Activated naive CD8-positive, alpha-beta T cell treated with anti-CD3 and anti-CD28 coated beads, Interleukin-2, amount 10 ng/mL, durations not matched to agents 7 days and 5 days (primary cell): ENCODE results near the gene STARD7. TPM values are rescaled to one million over a fixed set of nuclear protein-coding genes. Genes with fewer than 3 reads are reported as not detected.
A peak's percentile ranks its signal among the peaks of the same experiment; 100 is the strongest.
"Not testable (repeated sequence)": the region's sequence is repeated elsewhere in the genome, so short reads cannot be mapped to it uniquely, and the experiment has no call there.

Source experiments
- ATAC-seq: fragments of 150-1000 bp; cut with Tn5 transposase; one replicate; pipeline ENCODE4 v1.10.0; 2021; ENCODE audit warnings: low read depth, moderate library complexity
- POLR2A ChIA-PET: fragments of 350-600 bp; sonication (Branson Sonifier 250); formaldehyde crosslinking; loops from one replicate; lab custom pipeline; 2021; ENCODE audit warnings: antibody characterized with exemption; lab: Charles Lee
- DNase-seq: peaks from one replicate; pipeline ENCODE4 v3.0.0; 2021
- H3K27ac Mint-ChIP-seq: one replicate; pipeline ENCODE4 v1.8.0; 2022; ENCODE audit warnings: mild to moderate bottlenecking, mixed read lengths
- H3K27me3 Mint-ChIP-seq: one replicate; pipeline ENCODE4 v1.8.0; 2022; ENCODE audit warnings: mild to moderate bottlenecking, moderate library complexity, mixed read lengths
- H3K36me3 Mint-ChIP-seq: one replicate; pipeline ENCODE4 v1.8.0; 2021; ENCODE audit warnings: mild to moderate bottlenecking, mixed read lengths
- H3K4me1 Mint-ChIP-seq: one replicate; pipeline ENCODE4 v1.8.0; 2021; ENCODE audit warnings: mixed read lengths
- H3K4me3 Mint-ChIP-seq: one replicate; pipeline ENCODE4 v1.8.0; 2022; ENCODE audit warnings: mild to moderate bottlenecking, moderate library complexity, mixed read lengths
- H3K9me3 Mint-ChIP-seq: one replicate; pipeline ENCODE4 v1.8.0; 2021; ENCODE audit warnings: mixed read lengths
- total RNA-seq, 2 experiments: library from RNA; stranded (reverse); gene quantifications; one replicate each; pipeline ENCODE4 v1.2.3, GENCODE V29; 2021

Gene STARD7, protein sequence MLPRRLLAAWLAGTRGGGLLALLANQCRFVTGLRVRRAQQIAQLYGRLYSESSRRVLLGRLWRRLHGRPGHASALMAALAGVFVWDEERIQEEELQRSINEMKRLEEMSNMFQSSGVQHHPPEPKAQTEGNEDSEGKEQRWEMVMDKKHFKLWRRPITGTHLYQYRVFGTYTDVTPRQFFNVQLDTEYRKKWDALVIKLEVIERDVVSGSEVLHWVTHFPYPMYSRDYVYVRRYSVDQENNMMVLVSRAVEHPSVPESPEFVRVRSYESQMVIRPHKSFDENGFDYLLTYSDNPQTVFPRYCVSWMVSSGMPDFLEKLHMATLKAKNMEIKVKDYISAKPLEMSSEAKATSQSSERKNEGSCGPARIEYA
- total RNA-seq, result 100 to 1,000 TPM; 105 to 114 TPM

DNA sequence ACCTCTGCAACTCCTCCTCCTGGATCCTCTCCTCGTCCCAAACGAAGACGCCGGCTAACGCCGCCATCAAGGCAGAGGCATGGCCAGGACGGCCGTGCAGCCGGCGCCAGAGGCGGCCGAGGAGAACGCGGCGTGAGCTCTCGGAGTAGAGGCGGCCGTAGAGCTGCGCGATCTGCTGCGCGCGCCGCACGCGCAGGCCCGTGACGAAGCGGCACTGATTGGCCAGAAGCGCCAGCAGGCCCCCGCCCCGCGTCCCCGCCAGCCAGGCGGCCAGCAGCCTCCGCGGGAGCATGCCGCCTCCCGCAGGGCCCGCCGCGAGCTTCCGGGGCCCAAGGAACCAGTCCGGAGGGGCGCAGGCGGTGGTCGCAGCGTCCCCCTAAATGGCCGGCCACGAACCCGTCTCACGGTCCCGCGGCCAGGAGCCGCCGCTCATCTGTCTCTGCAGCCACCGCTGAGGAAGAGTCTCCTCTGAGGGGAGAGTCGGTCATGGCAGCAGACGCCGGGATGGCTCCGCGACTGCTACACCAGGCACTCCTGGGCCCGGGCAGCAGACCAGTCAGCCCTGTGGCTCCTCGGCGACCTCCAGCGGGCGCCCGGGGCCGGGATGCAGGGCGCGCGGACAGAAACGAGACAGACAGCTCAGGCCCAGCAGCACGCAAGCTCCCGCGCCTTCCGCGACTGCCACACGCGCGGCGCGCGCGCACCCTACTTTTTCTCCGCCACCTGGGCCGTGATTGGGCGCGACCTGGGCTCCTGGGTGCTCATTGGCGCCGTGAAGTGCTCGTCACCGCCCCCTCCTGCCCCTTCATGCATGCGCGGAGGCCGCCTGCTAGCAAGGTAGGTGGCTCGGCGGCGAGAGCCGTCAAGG is at the start of gene STARD7:
TSS of gene STARD7 (minus strand) at position 685 of the 868 bp plus-strand sequence. CDS start at position 292, 393 bp downstream.
- H3K36me3 Mint-ChIP-seq, result peaks cover 26% of the 10 kb centered on the region
- peak within 1 kb of the TSS; percentile 88 for H3K27ac Mint-ChIP-seq
- no peaks in the 10 kb centered on the region for H3K27me3 Mint-ChIP-seq
- DNase-seq (peak; percentile 96), ATAC-seq (peak; percentile 91)
- peaks cover 35% of the 10 kb centered on the region for H3K4me1 Mint-ChIP-seq
- peak within 1 kb of the TSS; percentile 92 for H3K4me3 Mint-ChIP-seq
- H3K9me3 Mint-ChIP-seq, result no peaks in the 10 kb centered on the region
- POLR2A ChIA-PET, result interaction anchor here (0.6 to 3.6 kb wide), 31 partner anchors 8 to 565 kb away, joined by 3 to 42 read pairs (median 5); partner anchors contain the start of genes ANKRD36C, ASTL, DUSP2 and ITPRIPL1

DNA sequence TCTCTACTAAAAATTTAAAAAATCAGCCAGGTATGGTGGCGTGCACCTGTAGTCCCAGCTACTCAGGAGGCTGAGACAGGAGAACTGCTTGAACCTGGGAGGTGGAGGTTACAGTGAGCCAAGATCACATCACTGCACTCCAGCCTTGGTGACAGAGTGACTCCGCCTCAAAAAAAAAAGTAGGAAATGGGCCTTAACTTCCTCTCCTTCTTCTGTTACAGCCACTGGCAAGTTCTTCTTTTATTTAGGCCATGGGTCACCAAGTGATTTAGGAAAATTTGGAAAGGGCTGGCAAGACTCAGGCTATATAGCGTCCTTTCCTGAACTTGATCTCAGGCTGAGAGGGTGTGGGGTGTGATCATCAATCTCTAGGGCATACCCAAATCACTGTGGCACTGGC is 49.1 kb upstream of the STARD7 start:
- H3K36me3 Mint-ChIP-seq, ATAC-seq, DNase-seq, H3K27me3 Mint-ChIP-seq, H3K9me3 Mint-ChIP-seq: not testable (repeated sequence)
- peak overlapping the region; percentile 43 for H3K27ac Mint-ChIP-seq
- H3K4me3 Mint-ChIP-seq, result peak overlapping the region; percentile 28
- H3K4me1 Mint-ChIP-seq, result peaks cover 32% of the 10 kb centered on the region
- POLR2A ChIA-PET, result interaction anchor here (1.2 kb wide), 1 partner anchor 11 kb away, joined by 3 read pairs; no protein-coding TSS in a partner anchor

DNA sequence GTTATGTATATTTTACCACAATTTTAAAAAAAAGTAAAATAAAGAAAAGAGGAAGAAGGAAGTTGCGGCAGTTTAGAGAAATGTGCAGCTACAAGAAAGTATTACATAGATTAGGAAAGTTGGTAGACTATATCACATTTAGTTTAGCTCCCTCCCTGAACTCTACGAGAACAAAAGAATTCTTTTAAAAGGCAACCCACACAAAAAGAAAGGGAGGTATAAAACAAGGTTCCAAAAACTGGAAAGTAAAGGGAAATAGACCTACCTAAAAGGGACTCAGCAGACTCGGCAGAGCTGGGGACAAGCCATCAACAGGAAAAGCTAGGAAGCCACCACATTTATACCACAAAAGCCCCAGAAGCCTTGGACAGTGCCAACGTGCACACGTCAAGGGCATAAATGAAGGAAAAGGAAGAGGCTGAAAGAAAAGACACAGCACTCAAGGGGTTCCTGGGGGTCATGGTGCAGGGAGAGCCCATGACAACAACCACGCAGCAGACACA is 48.0 kb upstream of the STARD7 start:
- POLR2A ChIA-PET, result interaction anchor here (0.7 to 1.6 kb wide), 4 partner anchors 14 to 49 kb away, joined by 3 to 6 read pairs (median 4); no protein-coding TSS in a partner anchor
- H3K27ac Mint-ChIP-seq, result peak overlapping the region; percentile 79
- ATAC-seq, result no peak
- H3K9me3 Mint-ChIP-seq, result no peaks in the 10 kb centered on the region
- H3K4me1 Mint-ChIP-seq, result peaks cover 32% of the 10 kb centered on the region
- peak overlapping the region; percentile 47 for H3K4me3 Mint-ChIP-seq
- H3K27me3 Mint-ChIP-seq, result no peaks in the 10 kb centered on the region
- H3K36me3 Mint-ChIP-seq, result peaks cover 11% of the 10 kb centered on the region
- DNase-seq, result no peak

DNA sequence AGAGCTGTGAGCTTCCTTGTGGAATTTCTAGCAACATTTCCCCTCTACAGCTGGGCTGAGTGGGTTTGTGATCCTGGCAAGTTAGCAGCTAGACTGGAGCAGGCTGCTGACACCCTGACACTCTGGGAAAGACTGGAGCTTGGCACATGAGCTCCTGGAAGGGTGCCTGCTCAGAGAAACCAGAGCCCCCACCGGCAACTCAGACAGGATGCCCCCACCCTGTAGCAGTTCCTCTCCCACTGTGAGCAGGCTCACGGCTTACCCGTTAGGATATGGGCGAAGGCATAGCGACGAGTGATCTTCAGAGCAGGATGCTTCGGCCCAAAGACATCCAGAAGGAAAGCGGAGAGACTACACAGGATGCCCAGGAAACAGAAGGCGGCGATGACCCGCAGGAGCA is 45.9 kb upstream of the STARD7 start:
- Mint-ChIP-seq H3K4me3 (no peak overlapping the region), H3K9me3 (no peaks in the 10 kb centered on the region), H3K27ac (peak overlapping the region; percentile 44), H3K27me3 (no peaks in the 10 kb centered on the region), H3K4me1 (peaks cover 33% of the 10 kb centered on the region), H3K36me3 (peaks cover 11% of the 10 kb centered on the region)
- no peak for ATAC-seq
- DNase-seq, result no peak
- POLR2A ChIA-PET, result interaction anchor here (0.5 to 1.5 kb wide), 3 partner anchors 10 to 93 kb away, joined by 3 to 10 read pairs (median 5); no protein-coding TSS in a partner anchor

DNA sequence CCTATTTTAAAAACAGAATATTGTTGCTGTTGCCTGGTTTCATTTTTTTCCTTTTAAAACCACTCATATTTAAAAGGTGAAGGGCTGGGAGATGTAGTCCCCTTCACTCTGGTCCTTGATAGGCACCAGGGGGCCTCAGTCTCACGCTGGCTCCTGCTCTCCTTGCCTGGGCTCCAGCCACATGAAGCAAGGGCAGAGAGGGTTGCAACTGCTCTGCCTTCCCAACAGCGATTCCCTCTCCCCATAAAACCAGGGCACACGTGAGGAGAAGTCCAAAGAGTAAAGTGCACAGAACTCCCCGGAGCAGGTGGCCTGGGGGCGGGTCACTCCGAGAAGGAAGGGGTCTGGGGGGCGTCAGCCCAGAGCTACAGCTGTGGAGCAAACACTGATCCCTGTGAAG is 44.4 kb upstream of the STARD7 start:
- no peak overlapping the region for H3K27ac Mint-ChIP-seq

DNA sequence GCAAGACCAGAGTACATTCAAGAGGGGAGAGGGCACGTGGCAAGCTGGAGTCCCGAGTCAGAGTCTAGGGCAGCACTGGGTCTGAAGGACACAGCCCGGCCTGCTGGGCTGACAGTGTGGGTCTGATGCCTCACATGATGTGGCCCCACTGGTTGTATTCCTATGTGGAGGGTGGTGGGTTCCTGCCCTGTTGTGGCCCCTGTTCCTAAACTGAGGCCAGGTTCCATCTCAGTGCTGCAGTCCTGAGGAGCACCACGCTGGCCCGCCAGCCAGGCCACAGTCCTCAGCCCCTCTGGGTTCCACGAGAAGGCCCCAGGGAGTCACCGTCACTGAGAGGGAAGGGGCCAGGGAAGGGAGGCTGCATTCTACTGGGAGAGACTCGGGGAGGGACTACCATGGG is 43.9 kb upstream of the STARD7 start:
- DNase-seq (no peak), ATAC-seq (no peak)
- no peaks in the 10 kb centered on the region for H3K27me3 Mint-ChIP-seq
- H3K36me3 Mint-ChIP-seq, result peaks cover 11% of the 10 kb centered on the region
- POLR2A ChIA-PET, result no interaction called here
- no peak overlapping the region for H3K4me3 Mint-ChIP-seq
- peaks cover 33% of the 10 kb centered on the region for H3K4me1 Mint-ChIP-seq
- no peak overlapping the region for H3K27ac Mint-ChIP-seq
- no peaks in the 10 kb centered on the region for H3K9me3 Mint-ChIP-seq

More for the DNA sequence above, 44.4 kb upstream of the STARD7 start:
- Mint-ChIP-seq H3K4me3 (no peak overlapping the region), H3K9me3 (no peaks in the 10 kb centered on the region), H3K36me3 (peaks cover 11% of the 10 kb centered on the region), H3K4me1 (peaks cover 33% of the 10 kb centered on the region), H3K27me3 (no peaks in the 10 kb centered on the region)
- POLR2A ChIA-PET, result interaction anchor here (1.1 kb wide), 1 partner anchor 52 kb away, joined by 3 read pairs; the partner anchor contains the start of gene SNRNP200
- DNase-seq, result no peak
- no peak for ATAC-seq

DNA sequence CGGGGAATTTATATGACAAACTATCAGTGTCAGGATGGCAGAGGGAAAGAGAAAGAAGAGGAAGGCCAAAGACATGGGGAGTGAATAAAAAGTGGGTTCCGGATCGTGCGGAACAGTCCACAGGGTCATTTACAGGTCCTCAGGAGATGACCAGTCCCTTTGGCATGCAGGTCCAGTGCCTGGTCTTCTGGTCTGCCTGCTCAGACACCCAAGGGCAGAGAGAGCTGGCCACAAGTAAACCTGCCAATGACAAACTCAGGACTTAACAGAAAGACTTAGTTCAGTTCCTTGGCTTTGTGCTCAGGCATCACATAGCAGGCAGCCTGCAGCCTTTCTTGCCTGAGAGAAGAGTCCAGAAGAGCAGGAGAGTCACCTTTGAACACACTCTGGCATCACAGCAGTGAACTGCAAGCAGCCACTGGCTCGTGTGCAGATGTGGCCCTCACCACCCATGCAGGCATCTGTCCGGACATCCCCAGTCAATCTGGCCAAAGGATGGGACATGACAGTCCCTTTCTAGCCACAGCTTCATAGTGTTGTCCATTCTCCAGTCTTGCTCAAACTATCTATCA is 43.2 kb upstream of the STARD7 start:
- Mint-ChIP-seq H3K27me3 (no peaks in the 10 kb centered on the region), H3K4me3 (no peak overlapping the region), H3K9me3 (no peaks in the 10 kb centered on the region), H3K27ac (no peak overlapping the region), H3K4me1 (peaks cover 30% of the 10 kb centered on the region), H3K36me3 (peaks cover 13% of the 10 kb centered on the region)
- POLR2A ChIA-PET, result no interaction called here
- ATAC-seq (no peak), DNase-seq (no peak)

DNA sequence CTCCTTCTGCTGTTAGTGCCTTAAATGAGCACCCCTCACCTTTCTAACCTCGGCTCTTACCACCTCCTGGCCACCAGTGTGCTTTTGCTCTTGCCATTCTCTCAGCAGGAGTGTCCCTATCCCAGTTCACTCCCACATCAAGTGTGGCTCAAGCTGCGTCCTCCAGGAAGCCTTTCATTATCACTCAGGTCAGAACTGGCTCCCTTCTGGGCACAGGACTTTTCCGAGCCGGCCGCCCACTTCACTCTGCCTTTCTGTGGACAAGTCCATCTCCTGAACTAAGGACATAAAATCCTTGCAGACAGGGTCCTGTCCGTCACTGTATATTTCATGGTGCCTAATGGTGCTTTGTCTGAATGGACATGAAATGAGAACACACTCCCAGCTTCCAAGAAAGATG is 41.6 kb upstream of the STARD7 start:
- DNase-seq (no peak), ATAC-seq (no peak)
- H3K4me3 Mint-ChIP-seq, result no peak overlapping the region
- peaks cover 36% of the 10 kb centered on the region for H3K4me1 Mint-ChIP-seq
- H3K36me3 Mint-ChIP-seq, result peaks cover 16% of the 10 kb centered on the region
- POLR2A ChIA-PET, result no interaction called here
- H3K9me3 Mint-ChIP-seq, result no peaks in the 10 kb centered on the region
- peak overlapping the region; percentile 5 for H3K27ac Mint-ChIP-seq
- no peaks in the 10 kb centered on the region for H3K27me3 Mint-ChIP-seq

DNA sequence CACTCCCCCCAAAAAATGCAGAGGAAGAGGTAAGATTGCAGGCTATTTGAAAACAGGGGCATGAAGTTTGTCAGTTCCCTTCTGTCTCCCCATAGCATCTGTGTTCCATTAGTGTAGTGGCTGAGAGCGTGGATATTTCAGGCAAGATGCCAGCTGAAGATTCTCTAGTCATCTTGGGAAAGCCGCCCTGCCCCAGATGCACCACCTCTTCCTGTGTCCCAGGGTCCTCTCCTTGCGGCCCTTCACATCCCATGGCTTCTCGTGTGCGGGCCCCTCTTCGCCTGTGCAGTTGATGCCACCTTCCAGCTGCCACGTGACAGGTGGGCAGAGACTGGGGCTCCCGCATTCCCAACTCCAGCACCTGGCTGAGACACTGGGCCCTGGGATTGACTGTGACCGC is 41.0 kb upstream of the STARD7 start:
- H3K4me1 Mint-ChIP-seq, result peaks cover 37% of the 10 kb centered on the region
- no peaks in the 10 kb centered on the region for H3K9me3 Mint-ChIP-seq
- DNase-seq (no peak), ATAC-seq (no peak)
- no peak overlapping the region for H3K4me3 Mint-ChIP-seq
- no peaks in the 10 kb centered on the region for H3K27me3 Mint-ChIP-seq
- H3K36me3 Mint-ChIP-seq, result peaks cover 19% of the 10 kb centered on the region
- POLR2A ChIA-PET, result no interaction called here
- H3K27ac Mint-ChIP-seq, result peak overlapping the region; percentile 35

DNA sequence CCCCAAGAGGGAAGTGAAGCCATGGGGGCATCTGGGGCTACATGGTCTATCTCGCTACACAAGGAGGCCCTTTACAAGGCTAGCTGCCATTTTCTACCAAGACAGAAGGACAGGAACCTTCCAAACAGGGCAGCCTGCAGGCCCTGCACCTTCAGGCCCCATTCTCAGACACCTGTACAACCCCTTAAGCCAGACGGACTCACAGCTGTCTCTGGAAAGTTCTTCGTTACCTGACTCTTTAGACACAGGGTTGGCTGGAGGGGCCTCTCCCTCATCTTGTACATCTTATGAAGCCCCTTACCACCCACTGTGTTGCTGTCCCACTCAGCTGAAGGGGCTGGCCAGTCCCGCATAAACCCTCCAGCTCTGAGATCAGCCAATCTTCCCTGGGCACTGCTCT is 40.0 kb upstream of the STARD7 start:
- DNase-seq (no peak), ATAC-seq (no peak)
- Mint-ChIP-seq H3K9me3 (no peaks in the 10 kb centered on the region), H3K27me3 (no peaks in the 10 kb centered on the region), H3K27ac (no peak overlapping the region), H3K36me3 (peaks cover 17% of the 10 kb centered on the region), H3K4me3 (no peak overlapping the region), H3K4me1 (peaks cover 38% of the 10 kb centered on the region)
- POLR2A ChIA-PET, result interaction anchor here (0.9 kb wide), 1 partner anchor 11 kb away, joined by 3 read pairs; no protein-coding TSS in a partner anchor

DNA sequence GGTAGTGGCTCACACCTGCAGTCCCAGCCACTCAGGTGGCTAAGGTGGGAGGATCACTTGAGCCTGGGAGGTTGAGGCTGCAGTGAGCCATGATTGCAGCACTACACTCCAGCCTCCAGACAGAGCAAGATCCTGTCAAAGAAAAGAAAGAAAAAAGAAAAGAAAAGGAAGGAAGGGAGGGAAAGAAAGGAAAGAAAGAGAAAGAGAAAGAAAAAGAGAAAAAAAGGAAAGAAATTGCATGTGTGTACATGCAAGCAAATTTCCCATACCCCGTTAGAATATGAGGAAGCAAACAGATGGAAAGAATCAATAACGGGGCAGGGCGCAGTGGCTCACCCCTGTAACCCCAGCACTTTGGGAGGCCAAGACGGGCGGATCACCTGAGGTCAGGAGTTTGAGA is 39.3 kb upstream of the STARD7 start:
- Mint-ChIP-seq H3K36me3 (peaks cover 17% of the 10 kb centered on the region), H3K27ac (peak overlapping the region; percentile 30), H3K9me3 (no peaks in the 10 kb centered on the region), H3K4me1 (peaks cover 40% of the 10 kb centered on the region), H3K4me3 (no peak overlapping the region), H3K27me3 (no peaks in the 10 kb centered on the region)
- DNase-seq (no peak), ATAC-seq (no peak)
- POLR2A ChIA-PET, result no interaction called here

DNA sequence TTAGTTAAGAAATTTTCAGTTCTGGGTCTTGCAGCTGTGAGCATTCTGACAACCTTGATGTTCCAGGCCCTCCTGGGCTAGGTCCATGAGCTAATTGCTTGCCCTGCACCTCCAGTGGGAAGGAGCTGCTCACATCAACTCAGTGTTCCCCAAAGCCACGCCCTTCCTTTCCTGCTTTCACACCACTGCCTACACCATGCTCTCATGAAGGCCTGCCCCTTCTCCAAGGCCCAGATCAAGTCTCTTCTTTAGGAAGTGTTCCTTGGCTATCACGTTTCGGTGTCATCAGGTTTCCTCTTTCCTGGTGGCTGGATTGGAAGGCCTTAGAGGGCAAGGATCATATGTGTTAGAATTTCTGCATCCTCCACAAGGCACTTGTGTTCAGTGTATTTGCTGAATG is 38.4 kb upstream of the STARD7 start:
- Mint-ChIP-seq H3K27me3 (no peaks in the 10 kb centered on the region), H3K4me3 (no peak overlapping the region), H3K9me3 (no peaks in the 10 kb centered on the region), H3K36me3 (peaks cover 19% of the 10 kb centered on the region), H3K4me1 (peaks cover 47% of the 10 kb centered on the region), H3K27ac (peak overlapping the region; percentile 50)
- ATAC-seq (no peak), DNase-seq (no peak)
- POLR2A ChIA-PET, result no interaction called here
